ENCODE data around the gene LEKR1. TPM values are rescaled to one million over a fixed set of nuclear protein-coding genes. Genes with fewer than 3 reads are reported as not detected.

Gene LEKR1
- total RNA-seq, 2 donors from 2014 or later = 0.20 to 0.70 TPM

DNA sequence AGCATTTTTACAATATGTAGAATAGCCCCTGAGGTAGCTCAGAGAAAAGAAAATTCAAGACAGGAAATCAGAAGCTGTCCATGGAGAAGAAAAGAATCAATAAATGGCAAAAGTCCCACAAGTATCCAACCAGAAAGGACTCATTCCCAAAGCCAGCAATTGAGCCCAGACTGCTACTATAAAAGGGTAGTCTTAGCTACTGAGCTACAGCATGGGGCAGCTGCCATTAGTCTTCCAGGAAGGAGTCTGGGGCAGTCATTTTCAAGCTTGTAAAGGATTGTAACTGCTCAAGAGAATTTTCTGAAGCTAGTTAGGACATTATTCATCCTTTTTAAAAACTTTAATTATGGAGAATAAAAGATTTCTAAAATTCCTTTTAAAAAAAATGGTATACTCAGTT lies 10.5 kb downstream of the LEKR1 start:
- Histone ChIP-seq H3K4me1 (no peaks in the 10 kb centered on the region), H3K36me3 (no peaks in the 10 kb centered on the region), H3K4me3 (no peak overlapping the region), H3K27ac (no peak overlapping the region), H3K27me3 (no peaks in the 10 kb centered on the region), H3K9me3 (no peaks in the 10 kb centered on the region)
- TF ChIP-seq, protein P1, sequence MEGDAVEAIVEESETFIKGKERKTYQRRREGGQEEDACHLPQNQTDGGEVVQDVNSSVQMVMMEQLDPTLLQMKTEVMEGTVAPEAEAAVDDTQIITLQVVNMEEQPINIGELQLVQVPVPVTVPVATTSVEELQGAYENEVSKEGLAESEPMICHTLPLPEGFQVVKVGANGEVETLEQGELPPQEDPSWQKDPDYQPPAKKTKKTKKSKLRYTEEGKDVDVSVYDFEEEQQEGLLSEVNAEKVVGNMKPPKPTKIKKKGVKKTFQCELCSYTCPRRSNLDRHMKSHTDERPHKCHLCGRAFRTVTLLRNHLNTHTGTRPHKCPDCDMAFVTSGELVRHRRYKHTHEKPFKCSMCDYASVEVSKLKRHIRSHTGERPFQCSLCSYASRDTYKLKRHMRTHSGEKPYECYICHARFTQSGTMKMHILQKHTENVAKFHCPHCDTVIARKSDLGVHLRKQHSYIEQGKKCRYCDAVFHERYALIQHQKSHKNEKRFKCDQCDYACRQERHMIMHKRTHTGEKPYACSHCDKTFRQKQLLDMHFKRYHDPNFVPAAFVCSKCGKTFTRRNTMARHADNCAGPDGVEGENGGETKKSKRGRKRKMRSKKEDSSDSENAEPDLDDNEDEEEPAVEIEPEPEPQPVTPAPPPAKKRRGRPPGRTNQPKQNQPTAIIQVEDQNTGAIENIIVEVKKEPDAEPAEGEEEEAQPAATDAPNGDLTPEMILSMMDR (IDR thresholded peaks at IDR 0.05) = no peak
- DNase-seq (ENCODE audit: low spot score) = no peak

GRCh38 chr3:156837115-156837514 lies 11.0 kb downstream of the LEKR1 start:
- Histone ChIP-seq H3K27me3 (no peaks in the 10 kb centered on the region), H3K4me1 (no peaks in the 10 kb centered on the region), H3K9me3 (no peaks in the 10 kb centered on the region), H3K27ac (no peak overlapping the region), H3K4me3 (no peak overlapping the region), H3K36me3 (no peaks in the 10 kb centered on the region)
- TF ChIP-seq, protein P1 (IDR thresholded peaks at IDR 0.05) = no peak
- DNase-seq (ENCODE audit: low spot score) = no peak

- TF ChIP-seq, protein P1 (IDR thresholded peaks at IDR 0.05) = no peak
- no peaks in the 10 kb centered on the region for H3K36me3 ChIP-seq
- no peak for DNase-seq (ENCODE audit: low spot score)
- H3K4me1 ChIP-seq = no peaks in the 10 kb centered on the region
- no peaks in the 10 kb centered on the region for H3K27me3 ChIP-seq
- no peak overlapping the region for H3K27ac ChIP-seq
- H3K4me3 ChIP-seq = no peak overlapping the region
- H3K9me3 ChIP-seq = no peaks in the 10 kb centered on the region
Measured at GRCh38 chr3:156838035-156838434, 11.9 kb downstream of the LEKR1 start.

- H3K4me3 ChIP-seq = no peak overlapping the region
- TF ChIP-seq, protein P1 (IDR thresholded peaks at IDR 0.05) = no peak
- H3K4me1 ChIP-seq = no peaks in the 10 kb centered on the region
- no peaks in the 10 kb centered on the region for H3K27me3 ChIP-seq
- H3K27ac ChIP-seq = no peak overlapping the region
- H3K9me3 ChIP-seq = no peaks in the 10 kb centered on the region
- DNase-seq (ENCODE audit: low spot score) = no peak
- H3K36me3 ChIP-seq = no peaks in the 10 kb centered on the region
Measured at GRCh38 chr3:156840826-156841689, 14.9 kb downstream of the LEKR1 start.

- TF ChIP-seq, protein P1 (IDR thresholded peaks at IDR 0.05) = no peak
Measured at GRCh38 chr3:156843071-156843808, 17.1 kb downstream of the LEKR1 start.

More at GRCh38 chr3:156843071-156843808, 17.1 kb downstream of the LEKR1 start:
- no peaks in the 10 kb centered on the region for H3K9me3 ChIP-seq
- no peaks in the 10 kb centered on the region for H3K36me3 ChIP-seq
- H3K27ac ChIP-seq = peak overlapping the region in 1 of 2 donors; percentile 22
- no peak for DNase-seq (ENCODE audit: low spot score)
- no peaks in the 10 kb centered on the region for H3K27me3 ChIP-seq
- H3K4me3 ChIP-seq = no peak overlapping the region
- no peaks in the 10 kb centered on the region for H3K4me1 ChIP-seq

All from right atrium auricular region (tissue), 2 donors.